ENCODE results near the gene CCDC171.

DNA sequence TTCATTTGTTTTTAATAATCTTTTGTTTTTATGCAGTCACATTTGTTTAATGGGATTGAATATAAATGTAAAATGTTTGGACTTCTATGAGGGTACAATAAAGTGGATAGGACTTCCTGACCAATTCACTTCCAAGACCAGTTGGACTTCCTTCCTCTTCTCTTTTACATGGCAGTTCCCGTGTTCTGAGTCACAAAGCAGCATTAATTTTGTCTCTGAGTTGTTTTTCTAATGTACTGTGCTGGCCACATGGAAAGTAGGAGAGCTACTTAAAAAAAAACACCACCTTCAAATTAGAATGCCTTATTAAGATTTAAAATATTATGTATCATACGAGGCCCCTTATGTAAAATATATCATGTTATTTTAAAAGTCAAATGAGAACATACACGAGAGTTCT lies 87.3 kb downstream of the CCDC171 start:
- TF ChIP-seq POLR2AphosphoS5 (IDR thresholded peaks at IDR 0.05; ENCODE audit: low read depth, low read length) (no peak), EZH2phosphoT487 (IDR thresholded peaks at IDR 0.05; ENCODE audit: borderline replicate concordance) (no peak), ZNF274 (IDR thresholded peaks at IDR 0.05; ENCODE audit: low read depth, low read length) (no peak), EZH2 (IDR thresholded peaks at IDR 0.05) (no peak), SP1 (IDR thresholded peaks at IDR 0.05; ENCODE audit: low read depth) (no peak), FOSL1 (IDR thresholded peaks at IDR 0.05; ENCODE audit: low read depth) (no peak), SRF (IDR thresholded peaks at IDR 0.05; ENCODE audit: low read depth) (no peak), RAD21 (IDR thresholded peaks at IDR 0.05; ENCODE audit: low read depth) (no peak), POLR2A (IDR thresholded peaks at IDR 0.05; ENCODE audit: borderline replicate concordance, extremely low read depth, insufficient read depth, insufficient read length) (no peak), ZFX (IDR thresholded peaks at IDR 0.05) (no peak)
- TF ChIP-seq, protein P1, sequence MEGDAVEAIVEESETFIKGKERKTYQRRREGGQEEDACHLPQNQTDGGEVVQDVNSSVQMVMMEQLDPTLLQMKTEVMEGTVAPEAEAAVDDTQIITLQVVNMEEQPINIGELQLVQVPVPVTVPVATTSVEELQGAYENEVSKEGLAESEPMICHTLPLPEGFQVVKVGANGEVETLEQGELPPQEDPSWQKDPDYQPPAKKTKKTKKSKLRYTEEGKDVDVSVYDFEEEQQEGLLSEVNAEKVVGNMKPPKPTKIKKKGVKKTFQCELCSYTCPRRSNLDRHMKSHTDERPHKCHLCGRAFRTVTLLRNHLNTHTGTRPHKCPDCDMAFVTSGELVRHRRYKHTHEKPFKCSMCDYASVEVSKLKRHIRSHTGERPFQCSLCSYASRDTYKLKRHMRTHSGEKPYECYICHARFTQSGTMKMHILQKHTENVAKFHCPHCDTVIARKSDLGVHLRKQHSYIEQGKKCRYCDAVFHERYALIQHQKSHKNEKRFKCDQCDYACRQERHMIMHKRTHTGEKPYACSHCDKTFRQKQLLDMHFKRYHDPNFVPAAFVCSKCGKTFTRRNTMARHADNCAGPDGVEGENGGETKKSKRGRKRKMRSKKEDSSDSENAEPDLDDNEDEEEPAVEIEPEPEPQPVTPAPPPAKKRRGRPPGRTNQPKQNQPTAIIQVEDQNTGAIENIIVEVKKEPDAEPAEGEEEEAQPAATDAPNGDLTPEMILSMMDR (IDR thresholded peaks at IDR 0.05 in 2 of 3, conservative IDR thresholded peaks at IDR 0.05 in 1 of 3; ENCODE audit: borderline replicate concordance in 1 of 3, insufficient read depth in 1 of 3, low read depth in 2 of 3, low read length in 2 of 3) = no peak
- TF ChIP-seq, protein P2, sequence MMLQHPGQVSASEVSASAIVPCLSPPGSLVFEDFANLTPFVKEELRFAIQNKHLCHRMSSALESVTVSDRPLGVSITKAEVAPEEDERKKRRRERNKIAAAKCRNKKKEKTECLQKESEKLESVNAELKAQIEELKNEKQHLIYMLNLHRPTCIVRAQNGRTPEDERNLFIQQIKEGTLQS (IDR thresholded peaks at IDR 0.05) = no peak
